Pons (tissue), 1 donor: ENCODE measurements around the gene SYF2.
"Not testable (repeated sequence)": the region's sequence is repeated elsewhere in the genome, so short reads cannot be mapped to it uniquely, and the experiment has no call there.

ENCODE experiments used
- DNase-seq: peaks from one replicate; pipeline ENCODE4 v3.0.0-alpha.2; 2016; ENCODE audit warnings: low spot score

SYF2 gene

GRCh38 chr1:25232027-25232865 lies at the start of gene SYF2:
TSS of gene SYF2 (minus strand) at chr1:25232502. CDS start at chr1:25232467, 35 bp downstream.
- peak; percentile 96 for DNase-seq

DNA sequence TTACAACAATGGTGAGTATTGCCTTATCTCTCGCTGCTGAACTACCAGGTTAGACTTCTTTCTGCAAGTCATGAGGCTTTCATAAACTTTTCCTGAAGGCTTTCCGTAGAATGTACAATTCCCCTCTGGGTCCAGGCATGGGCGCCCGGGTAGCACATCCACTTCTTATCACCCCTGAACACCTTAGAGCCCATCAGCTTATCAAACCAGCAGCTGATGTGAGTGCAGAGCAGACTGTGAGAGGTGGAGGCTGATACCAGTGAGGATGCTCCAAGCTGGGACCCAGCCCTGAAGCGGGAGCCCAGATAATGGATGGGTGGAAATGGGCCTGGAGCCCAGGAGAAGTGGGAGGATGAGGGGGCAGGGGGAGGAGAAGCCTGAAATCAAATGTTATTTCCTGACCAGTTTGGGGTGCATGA lies 47.4 kb upstream of the SYF2 start:
- DNase-seq: not testable (repeated sequence)

- not testable (repeated sequence) for DNase-seq
These were observed 46.5 kb upstream of the SYF2 start for GRCh38 chr1:25278790-25279189.

- not testable (repeated sequence) for DNase-seq
These were observed 46.1 kb upstream of the SYF2 start for GRCh38 chr1:25278358-25278757.

- DNase-seq: not testable (repeated sequence)
These were observed 45.0 kb upstream of the SYF2 start for GRCh38 chr1:25277295-25277694.

GRCh38 chr1:25275648-25276047 lies 43.3 kb upstream of the SYF2 start:
- DNase-seq: not testable (repeated sequence)

GRCh38 chr1:25272238-25272637 lies 39.9 kb upstream of the SYF2 start, which contains the start of gene RHD:
TSS of gene RHD (plus strand) at chr1:25272509. CDS start at chr1:25272548, 39 bp downstream.
- DNase-seq: not testable (repeated sequence)

- DNase-seq: not testable (repeated sequence)
These were observed 36.0 kb upstream of the SYF2 start for GRCh38 chr1:25268143-25268760.

- DNase-seq: not testable (repeated sequence)
These were observed 35.2 kb upstream of the SYF2 start for GRCh38 chr1:25267288-25268142.

- DNase-seq: not testable (repeated sequence)
These were observed 34.4 kb upstream of the SYF2 start for GRCh38 chr1:25266554-25267287.

DNA sequence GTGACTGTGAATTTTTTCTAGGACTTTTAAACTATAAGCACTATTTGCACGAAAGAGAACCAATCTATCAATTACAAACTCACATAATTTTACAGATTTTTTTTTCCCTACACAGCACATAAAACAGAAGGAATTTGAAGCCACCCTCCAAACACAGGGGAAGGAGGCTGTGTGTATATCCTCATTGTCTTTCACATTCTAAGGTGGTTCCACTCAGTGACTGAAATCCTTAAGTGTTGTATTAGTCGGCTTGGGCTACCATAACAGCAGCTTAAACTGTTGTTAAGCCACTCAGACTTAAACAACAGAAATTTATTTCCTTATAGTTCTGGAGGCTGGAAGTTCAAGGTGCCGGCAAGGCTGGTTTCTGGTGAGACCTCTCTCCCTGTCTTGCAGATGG lies 28.0 kb upstream of the SYF2 start:
- not testable (repeated sequence) for DNase-seq

GRCh38 chr1:25259813-25260212 lies 27.5 kb upstream of the SYF2 start:
- not testable (repeated sequence) for DNase-seq

DNA sequence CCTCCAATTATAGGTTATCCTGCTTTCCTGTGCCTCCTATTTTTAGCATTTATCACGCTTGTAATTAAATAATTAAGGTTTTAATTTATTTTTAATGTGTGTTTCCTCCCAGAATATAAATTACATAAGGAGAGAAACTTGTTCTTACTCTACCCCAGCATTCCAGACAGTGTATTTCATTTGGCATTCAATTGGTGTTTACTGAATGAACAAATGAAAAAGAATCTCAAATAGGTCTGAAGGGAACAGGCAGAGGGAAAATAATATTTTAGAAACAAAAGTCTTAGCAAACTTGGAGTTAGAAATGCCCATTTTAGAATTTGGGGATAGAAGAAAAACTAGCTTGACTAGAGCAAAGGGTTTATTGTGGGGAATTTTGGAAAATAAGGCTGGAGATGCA lies 24.9 kb upstream of the SYF2 start:
- no peak for DNase-seq

GRCh38 chr1:25256578-25256965 lies 24.3 kb upstream of the SYF2 start:
- DNase-seq: no peak

DNA sequence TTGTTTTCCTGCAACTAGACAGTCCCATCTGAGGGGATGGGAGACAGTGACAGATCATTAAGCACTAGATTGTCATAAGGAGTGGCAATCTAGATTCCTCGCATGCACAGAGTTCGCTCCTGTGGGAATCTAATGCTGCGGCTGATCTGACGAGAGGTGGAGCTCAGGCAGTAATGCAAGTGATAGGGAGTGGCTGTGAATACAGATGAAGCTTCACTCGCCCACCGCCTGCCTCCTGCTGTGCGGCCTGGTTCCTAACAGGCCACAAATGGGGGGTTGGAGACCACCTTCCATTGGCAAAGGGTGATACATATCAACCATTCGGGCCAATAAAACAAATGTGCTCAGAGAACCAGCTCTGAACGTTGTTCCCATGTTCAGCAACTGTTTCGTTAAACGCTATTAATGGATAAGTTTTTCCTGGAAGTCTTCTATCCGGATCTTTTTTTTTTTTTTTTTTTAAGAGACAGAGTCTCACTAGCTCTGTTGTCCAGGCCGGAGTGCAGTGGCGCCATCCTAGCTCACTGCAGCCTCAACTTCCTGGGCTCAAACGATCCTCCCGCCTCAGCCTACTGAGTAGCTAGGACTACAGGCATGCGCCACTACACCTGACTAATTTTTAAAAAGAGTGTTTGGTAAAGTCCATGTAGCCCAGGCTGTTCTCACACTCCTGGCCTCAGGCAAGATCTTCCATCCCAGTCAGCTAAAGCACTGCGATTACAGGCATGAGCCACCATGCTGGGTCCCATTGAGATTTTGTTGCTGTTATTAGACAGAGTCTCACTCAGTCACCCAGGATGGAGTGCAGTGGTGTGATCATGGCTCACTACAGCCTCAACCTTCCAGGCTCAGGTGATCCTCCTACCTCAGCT lies 23.6 kb upstream of the SYF2 start:
- DNase-seq: no peak

GRCh38 chr1:25253911-25254310 lies 21.6 kb upstream of the SYF2 start:
- no peak for DNase-seq

DNA sequence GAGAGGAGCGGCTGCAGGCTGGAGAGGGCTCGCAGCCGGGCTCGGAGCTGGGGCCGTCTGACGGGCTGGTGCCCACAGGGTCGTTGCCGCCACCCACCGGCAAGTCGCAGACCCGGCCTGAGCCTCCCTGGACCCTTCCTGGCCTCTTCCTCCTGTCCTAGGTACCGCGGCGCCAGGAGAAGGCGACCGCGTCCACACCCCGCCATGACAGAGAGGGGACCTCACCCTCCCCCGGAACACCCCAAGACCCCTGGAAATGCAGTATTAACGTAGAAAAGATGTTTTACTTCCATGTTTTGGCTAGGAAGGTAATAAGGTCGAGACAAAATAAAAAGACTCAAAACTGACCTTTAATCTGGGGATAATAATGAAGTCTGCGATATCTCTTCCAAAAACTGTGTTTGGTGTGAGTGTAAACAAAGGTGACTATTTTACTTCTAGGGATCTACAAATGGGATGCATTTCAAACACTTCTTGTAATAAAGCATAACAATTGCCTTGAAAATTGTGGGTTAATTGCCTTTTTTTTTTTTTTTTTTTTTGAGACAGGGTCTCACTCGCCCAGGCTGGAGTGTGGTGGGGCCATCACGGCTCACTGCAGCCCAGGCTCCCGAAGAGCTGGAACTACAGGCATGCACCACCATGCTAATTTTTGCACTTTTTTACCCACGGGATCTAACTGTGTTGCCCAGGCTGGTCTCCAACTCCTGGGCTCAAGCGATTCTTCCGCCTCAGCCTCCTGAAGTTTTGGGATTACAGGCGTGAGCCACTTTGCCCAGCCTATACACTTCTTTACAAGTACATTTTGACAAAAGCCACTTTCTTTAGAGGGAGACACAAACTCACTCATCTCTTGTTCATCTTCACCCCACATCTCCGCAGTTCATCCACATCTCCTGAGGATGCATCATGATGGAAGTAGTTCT lies 15.8 kb upstream of the SYF2 start:
- DNase-seq: no peak

DNA sequence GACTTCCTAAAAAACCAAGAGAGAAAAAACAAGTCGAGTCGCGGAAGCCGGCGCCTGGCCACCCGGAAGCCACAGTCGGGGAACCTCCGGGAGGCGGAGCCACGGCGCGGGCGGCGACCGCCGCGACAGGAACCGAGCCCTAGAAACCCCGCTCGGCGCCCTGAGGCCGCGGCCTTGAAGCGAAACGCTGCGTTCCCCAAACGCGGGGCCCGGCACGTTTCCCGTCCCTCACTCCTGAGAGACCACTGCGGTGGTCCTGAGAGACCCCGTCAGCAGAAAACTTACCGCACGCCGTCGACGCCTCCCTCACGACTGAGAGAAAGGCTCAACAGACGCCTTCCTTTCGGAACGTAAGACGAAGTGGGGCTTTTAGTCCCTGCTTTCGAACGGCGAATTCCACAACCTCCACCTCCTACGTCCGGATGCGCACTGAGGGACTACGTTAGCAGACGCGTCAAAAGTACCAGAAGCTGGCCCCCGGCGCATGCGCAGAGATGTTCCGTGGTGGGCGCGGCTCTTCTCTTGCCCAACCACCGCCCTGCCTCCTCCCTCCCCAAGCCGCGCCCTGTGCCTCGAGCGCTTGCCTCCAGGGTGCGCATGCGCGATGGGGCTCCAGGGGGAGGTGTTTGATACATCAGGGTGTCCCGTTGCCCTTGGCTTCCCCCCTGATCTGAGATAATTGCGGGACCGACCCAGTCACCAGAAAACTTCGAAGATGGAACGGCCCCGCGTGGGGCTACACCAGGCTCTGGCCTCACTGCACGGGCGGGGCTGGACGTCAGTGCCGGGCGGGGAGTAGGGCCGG lies 14.9 kb upstream of the SYF2 start, which contains the start of gene RSRP1:
Gene RSRP1, minus strand, starts transcription at position 431 of the 805 bp plus-strand sequence. CDS start 491 bp downstream, outside the sequence.
- DNase-seq: peak; percentile 99
